Testis (tissue), 2 donors: ENCODE data around the gene FNDC5.

Experiments used
- POLR2A ChIP-seq: fragments of 450-650 bp; IDR thresholded peaks from one replicate; pipeline ENCODE4 v1.6.1; 2017; ENCODE audit warnings: antibody characterized with exemption, mild to moderate bottlenecking, moderate library complexity
- TF ChIP-seq, protein P1 (sequence below), 3 experiments: fragments of 450-650 bp in 2 of 3; fragments of 200-600 bp in 1 of 3; sonication (generic) in 1 of 3; IDR thresholded peaks; one replicate each; pipeline ENCODE4 v1.5.1; 2016 to 2019; ENCODE audit warnings: antibody characterized with exemption in 3 of 3, mild to moderate bottlenecking in 2 of 3, moderate library complexity in 1 of 3

DNA sequence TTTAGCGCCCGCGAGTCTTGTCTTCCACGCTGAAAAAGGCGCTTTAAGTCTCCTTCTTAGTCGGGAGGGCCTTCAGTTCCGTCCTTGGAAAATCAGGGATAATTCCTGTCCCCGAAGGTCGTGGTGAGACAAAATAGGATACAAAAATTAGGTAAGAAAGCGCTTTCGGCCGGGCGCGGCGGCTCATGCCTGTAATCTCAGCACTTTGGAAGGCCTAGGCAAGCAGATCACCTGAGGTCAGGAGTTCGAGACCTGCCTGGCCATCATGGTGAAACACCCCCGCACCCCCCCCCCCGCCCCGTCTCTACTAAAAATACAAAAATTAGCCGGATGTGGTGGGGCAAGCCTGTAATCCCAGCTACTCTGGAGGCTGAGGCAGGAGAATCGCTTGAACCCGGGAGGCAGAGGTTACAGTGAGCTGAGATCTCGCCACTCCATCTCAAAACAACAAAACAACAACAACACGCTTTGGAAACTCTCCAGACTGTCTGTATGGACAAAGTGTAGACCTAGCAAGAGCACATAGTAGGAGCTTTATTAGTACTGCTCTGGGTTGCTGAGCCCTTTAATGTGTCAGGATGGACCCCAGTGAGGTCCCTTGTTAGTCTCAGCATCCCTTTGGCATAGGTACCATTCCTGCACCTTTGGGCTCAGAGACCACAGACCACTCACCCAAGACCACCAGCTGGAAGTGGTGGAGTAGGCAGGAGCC is 31.3 kb upstream of the FNDC5 start:
- TF ChIP-seq, protein P1, sequence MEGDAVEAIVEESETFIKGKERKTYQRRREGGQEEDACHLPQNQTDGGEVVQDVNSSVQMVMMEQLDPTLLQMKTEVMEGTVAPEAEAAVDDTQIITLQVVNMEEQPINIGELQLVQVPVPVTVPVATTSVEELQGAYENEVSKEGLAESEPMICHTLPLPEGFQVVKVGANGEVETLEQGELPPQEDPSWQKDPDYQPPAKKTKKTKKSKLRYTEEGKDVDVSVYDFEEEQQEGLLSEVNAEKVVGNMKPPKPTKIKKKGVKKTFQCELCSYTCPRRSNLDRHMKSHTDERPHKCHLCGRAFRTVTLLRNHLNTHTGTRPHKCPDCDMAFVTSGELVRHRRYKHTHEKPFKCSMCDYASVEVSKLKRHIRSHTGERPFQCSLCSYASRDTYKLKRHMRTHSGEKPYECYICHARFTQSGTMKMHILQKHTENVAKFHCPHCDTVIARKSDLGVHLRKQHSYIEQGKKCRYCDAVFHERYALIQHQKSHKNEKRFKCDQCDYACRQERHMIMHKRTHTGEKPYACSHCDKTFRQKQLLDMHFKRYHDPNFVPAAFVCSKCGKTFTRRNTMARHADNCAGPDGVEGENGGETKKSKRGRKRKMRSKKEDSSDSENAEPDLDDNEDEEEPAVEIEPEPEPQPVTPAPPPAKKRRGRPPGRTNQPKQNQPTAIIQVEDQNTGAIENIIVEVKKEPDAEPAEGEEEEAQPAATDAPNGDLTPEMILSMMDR (IDR thresholded peaks at IDR 0.05), result no peak
- TF ChIP-seq POLR2A, result no peak
